GM23338 (cell line): Measurements from ENCODE around the gene NAMPT. TPM values are rescaled to one million over a fixed set of nuclear protein-coding genes. Genes with fewer than 3 reads are reported as not detected.

ENCODE experiments used
- ATAC-seq: fragments of 200-7000 bp; cut with Tn5 transposase; 3 replicates; pipeline ENCODE4 v1.9.1; 2020
- DNase-seq: peaks from one replicate; pipeline ENCODE4 v3.0.0-alpha.2; 2015; ENCODE audit warnings: low spot score
- H2AFZ ChIP-seq: fragments of 200-600 bp; sonication (generic); 2 replicates; pipeline ENCODE4 v1.8.0; 2016; ENCODE audit warnings: antibody characterized with exemption, mild to moderate bottlenecking, moderate library complexity
- H3F3A ChIP-seq: fragments of 200-600 bp; sonication (generic); replicated peaks from 2 replicates; pipeline ENCODE4 v1.8.0; 2017; ENCODE audit warnings: antibody characterized with exemption, mixed run types, low read depth
- H3K27ac ChIP-seq: fragments of 200-600 bp; sonication (generic); 2 replicates; pipeline ENCODE4 v1.6.1; 2016; ENCODE audit warnings: low read depth
- H3K27me3 ChIP-seq: fragments of 200-600 bp; sonication (generic); 2 replicates; pipeline ENCODE4 v1.8.0; 2016; ENCODE audit warnings: mild to moderate bottlenecking, mixed run types, moderate library complexity; ENCODE audit not compliant: insufficient read depth
- H3K36me3 ChIP-seq: fragments of 200-600 bp; sonication (generic); 2 replicates; pipeline ENCODE4 v1.8.0; 2016; ENCODE audit warnings: mild to moderate bottlenecking; ENCODE audit not compliant: insufficient read depth
- H3K4me1 ChIP-seq: fragments of 200-600 bp; sonication (generic); 2 replicates; pipeline ENCODE4 v1.8.0; 2016; ENCODE audit warnings: mild to moderate bottlenecking, moderate library complexity; ENCODE audit not compliant: insufficient read depth
- H3K4me2 ChIP-seq: fragments of 200-600 bp; sonication (generic); 2 replicates; pipeline ENCODE4 v1.7.1; 2017; ENCODE audit warnings: mixed run types
- H3K4me3 ChIP-seq: fragments of 200-600 bp; sonication (generic); 2 replicates; pipeline ENCODE4 v1.6.1; 2016; ENCODE audit warnings: mixed run types
- H3K79me2 ChIP-seq: fragments of 200-600 bp; sonication (generic); replicated peaks from 2 replicates; pipeline ENCODE4 v1.8.0; 2017; ENCODE audit warnings: mild to moderate bottlenecking; ENCODE audit not compliant: insufficient read depth
- H3K9me2 ChIP-seq: fragments of 200-600 bp; sonication (generic); 2 replicates; pipeline ENCODE4 v1.8.0; 2017; ENCODE audit not compliant: insufficient read depth
- H4K20me1 ChIP-seq: fragments of 200-600 bp; sonication (generic); replicated peaks from 2 replicates; pipeline ENCODE4 v1.8.0; 2017; ENCODE audit warnings: mild to moderate bottlenecking; ENCODE audit not compliant: insufficient read depth
- H3K27ac Mint-ChIP-seq: 2 replicates; pipeline ENCODE4 v1.8.0; 2020; ENCODE audit warnings: inconsistent platforms, mild to moderate bottlenecking, moderate library complexity, mixed read lengths
- H3K27me3 Mint-ChIP-seq: 3 replicates; pipeline ENCODE4 v1.8.0; 2022; ENCODE audit warnings: low read depth, mild to moderate bottlenecking, moderate library complexity, mixed read lengths, inconsistent platforms; ENCODE audit not compliant: insufficient read depth, poor library complexity
- H3K36me3 Mint-ChIP-seq: 3 replicates; pipeline ENCODE4 v1.8.0; 2021; ENCODE audit warnings: low read depth, mild to moderate bottlenecking, inconsistent platforms, moderate library complexity, mixed read lengths
- H3K4me1 Mint-ChIP-seq: 3 replicates; pipeline ENCODE4 v1.8.0; 2020; ENCODE audit warnings: mild to moderate bottlenecking, inconsistent platforms, mixed read lengths
- H3K4me3 Mint-ChIP-seq: 3 replicates; pipeline ENCODE4 v1.8.0; 2021; ENCODE audit warnings: moderate library complexity, mild to moderate bottlenecking, inconsistent platforms, mixed read lengths
- H3K9me3 Mint-ChIP-seq: 3 replicates; pipeline ENCODE4 v1.8.0; 2020; ENCODE audit warnings: moderate library complexity, mild to moderate bottlenecking, inconsistent platforms, mixed read lengths
- ETS1 ChIP-seq: IDR thresholded peaks from 2 replicates; pipeline ENCODE4 v1.6.1; 2016; ENCODE audit warnings: antibody characterized with exemption
- EZH2 ChIP-seq: fragments of 200-600 bp; sonication (generic); IDR thresholded peaks from one replicate; pipeline ENCODE4 v1.8.0; 2017; ENCODE audit warnings: antibody characterized with exemption, mild to moderate bottlenecking, low read depth; ENCODE audit not compliant: unreplicated experiment
- EZH2phosphoT487 ChIP-seq: fragments of 200-600 bp; sonication (generic); IDR thresholded peaks from one replicate; pipeline ENCODE4 v1.8.1; 2018; ENCODE audit warnings: antibody characterized with exemption; ENCODE audit not compliant: unreplicated experiment
- NANOG ChIP-seq: IDR thresholded peaks from 2 replicates; pipeline ENCODE4 v1.6.1; 2016; ENCODE audit warnings: antibody characterized with exemption, borderline replicate concordance
- POLR2AphosphoS5 ChIP-seq: IDR thresholded peaks from 2 replicates; pipeline ENCODE4 v1.6.1; 2016; ENCODE audit warnings: antibody characterized with exemption, low read depth
- REST ChIP-seq: IDR thresholded peaks from one replicate; pipeline ENCODE4 v1.6.1; 2018; ENCODE audit warnings: antibody characterized with exemption; ENCODE audit not compliant: unreplicated experiment
- ZNF114 ChIP-seq: fragments of 250-450 bp; sonication (Bioruptor Pico); IDR thresholded peaks from 2 replicates; pipeline ENCODE4 v1.5.0; 2020; ENCODE audit warnings: mild to moderate bottlenecking, moderate library complexity
- ZNF331 ChIP-seq: fragments of 250-450 bp; sonication (Bioruptor Pico); IDR thresholded peaks from 2 replicates; pipeline ENCODE4 v1.5.0; 2020; ENCODE audit warnings: low read depth, mild to moderate bottlenecking, moderate library complexity
- polyA plus RNA-seq: library from polyadenylated mRNA; unstranded; fragments of >200 nt; fragmentation: Nextera tagmentation; extraction: Ambion mirVana; gene quantifications from 2 replicates; pipeline ENCODE4 v1.2.1, GENCODE V29; 2016
- total RNA-seq: library from RNA; depleted of rRNA; stranded (reverse); fragments of >200 nt; shearing (Covaris generic); gene quantifications from 2 replicates; pipeline ENCODE4 v1.2.3, GENCODE V29; 2014
- TF ChIP-seq, protein P1 (sequence below): fragments of 250-450 bp; sonication (Bioruptor Pico); IDR thresholded peaks from 2 replicates; pipeline ENCODE4 v1.5.0; 2020; ENCODE audit warnings: mild to moderate bottlenecking, moderate library complexity

The NAMPT gene
- total and polyA plus RNA-seq, 2 experiments from 2014 or later: 37.9 to 73.9 TPM

GRCh38 chr7:106249488-106249887 lies 35.3 kb downstream of the NAMPT start:
- DNase-seq (no peak), ATAC-seq (no peak)
- Histone ChIP-seq H3K79me2 (no peaks in the 10 kb centered on the region), H3K9me2 (no peaks in the 10 kb centered on the region), H3K4me3 (no peak overlapping the region), H3F3A (no peaks in the 10 kb centered on the region), H3K27ac (no peak overlapping the region), H3K4me2 (no peak overlapping the region), H4K20me1 (peaks cover 5% of the 10 kb centered on the region; the same call in 1 of the 2 replicates), H2AFZ (no peak overlapping the region), H3K4me1 (no peaks in the 10 kb centered on the region), H3K27me3 (no peaks in the 10 kb centered on the region), H3K36me3 (peaks cover 24% of the 10 kb centered on the region)
- Mint-ChIP-seq H3K9me3 (peaks cover 14% of the 10 kb centered on the region), H3K27me3 (no peaks in the 10 kb centered on the region), H3K27ac (no peak overlapping the region), H3K4me3 (no peak overlapping the region), H3K36me3 (peaks cover 48% of the 10 kb centered on the region), H3K4me1 (no peaks in the 10 kb centered on the region)
- TF ChIP-seq ETS1 (no peak), EZH2phosphoT487 (no peak), POLR2AphosphoS5 (no peak), ZNF114 (CRISPR knock-in tag) (no peak), ZNF331 (CRISPR knock-in tag) (no peak), NANOG (no peak), REST (no peak), EZH2 (no peak)
- TF ChIP-seq, protein P1, sequence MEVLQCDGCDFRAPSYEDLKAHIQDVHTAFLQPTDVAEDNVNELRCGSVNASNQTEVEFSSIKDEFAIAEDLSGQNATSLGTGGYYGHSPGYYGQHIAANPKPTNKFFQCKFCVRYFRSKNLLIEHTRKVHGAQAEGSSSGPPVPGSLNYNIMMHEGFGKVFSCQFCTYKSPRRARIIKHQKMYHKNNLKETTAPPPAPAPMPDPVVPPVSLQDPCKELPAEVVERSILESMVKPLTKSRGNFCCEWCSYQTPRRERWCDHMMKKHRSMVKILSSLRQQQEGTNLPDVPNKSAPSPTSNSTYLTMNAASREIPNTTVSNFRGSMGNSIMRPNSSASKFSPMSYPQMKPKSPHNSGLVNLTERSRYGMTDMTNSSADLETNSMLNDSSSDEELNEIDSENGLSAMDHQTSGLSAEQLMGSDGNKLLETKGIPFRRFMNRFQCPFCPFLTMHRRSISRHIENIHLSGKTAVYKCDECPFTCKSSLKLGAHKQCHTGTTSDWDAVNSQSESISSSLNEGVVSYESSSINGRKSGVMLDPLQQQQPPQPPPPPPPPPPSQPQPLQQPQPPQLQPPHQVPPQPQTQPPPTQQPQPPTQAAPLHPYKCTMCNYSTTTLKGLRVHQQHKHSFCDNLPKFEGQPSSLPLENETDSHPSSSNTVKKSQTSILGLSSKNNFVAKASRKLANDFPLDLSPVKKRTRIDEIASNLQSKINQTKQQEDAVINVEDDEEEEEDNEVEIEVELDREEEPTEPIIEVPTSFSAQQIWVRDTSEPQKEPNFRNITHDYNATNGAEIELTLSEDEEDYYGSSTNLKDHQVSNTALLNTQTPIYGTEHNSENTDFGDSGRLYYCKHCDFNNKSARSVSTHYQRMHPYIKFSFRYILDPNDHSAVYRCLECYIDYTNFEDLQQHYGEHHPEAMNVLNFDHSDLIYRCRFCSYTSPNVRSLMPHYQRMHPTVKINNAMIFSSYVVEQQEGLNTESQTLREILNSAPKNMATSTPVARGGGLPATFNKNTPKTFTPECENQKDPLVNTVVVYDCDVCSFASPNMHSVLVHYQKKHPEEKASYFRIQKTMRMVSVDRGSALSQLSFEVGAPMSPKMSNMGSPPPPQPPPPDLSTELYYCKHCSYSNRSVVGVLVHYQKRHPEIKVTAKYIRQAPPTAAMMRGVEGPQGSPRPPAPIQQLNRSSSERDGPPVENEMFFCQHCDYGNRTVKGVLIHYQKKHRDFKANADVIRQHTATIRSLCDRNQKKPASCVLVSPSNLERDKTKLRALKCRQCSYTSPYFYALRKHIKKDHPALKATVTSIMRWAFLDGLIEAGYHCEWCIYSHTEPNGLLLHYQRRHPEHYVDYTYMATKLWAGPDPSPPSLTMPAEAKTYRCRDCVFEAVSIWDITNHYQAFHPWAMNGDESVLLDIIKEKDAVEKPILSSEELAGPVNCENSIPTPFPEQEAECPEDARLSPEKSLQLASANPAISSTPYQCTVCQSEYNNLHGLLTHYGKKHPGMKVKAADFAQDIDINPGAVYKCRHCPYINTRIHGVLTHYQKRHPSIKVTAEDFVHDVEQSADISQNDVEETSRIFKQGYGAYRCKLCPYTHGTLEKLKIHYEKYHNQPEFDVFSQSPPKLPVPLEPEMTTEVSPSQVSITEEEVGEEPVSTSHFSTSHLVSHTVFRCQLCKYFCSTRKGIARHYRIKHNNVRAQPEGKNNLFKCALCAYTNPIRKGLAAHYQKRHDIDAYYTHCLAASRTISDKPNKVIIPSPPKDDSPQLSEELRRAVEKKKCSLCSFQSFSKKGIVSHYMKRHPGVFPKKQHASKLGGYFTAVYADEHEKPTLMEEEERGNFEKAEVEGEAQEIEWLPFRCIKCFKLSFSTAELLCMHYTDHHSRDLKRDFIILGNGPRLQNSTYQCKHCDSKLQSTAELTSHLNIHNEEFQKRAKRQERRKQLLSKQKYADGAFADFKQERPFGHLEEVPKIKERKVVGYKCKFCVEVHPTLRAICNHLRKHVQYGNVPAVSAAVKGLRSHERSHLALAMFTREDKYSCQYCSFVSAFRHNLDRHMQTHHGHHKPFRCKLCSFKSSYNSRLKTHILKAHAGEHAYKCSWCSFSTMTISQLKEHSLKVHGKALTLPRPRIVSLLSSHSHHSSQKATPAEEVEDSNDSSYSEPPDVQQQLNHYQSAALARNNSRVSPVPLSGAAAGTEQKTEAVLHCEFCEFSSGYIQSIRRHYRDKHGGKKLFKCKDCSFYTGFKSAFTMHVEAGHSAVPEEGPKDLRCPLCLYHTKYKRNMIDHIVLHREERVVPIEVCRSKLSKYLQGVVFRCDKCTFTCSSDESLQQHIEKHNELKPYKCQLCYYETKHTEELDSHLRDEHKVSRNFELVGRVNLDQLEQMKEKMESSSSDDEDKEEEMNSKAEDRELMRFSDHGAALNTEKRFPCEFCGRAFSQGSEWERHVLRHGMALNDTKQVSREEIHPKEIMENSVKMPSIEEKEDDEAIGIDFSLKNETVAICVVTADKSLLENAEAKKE (CRISPR knock-in tag): no peak
